GM21737 (cell line): ENCODE measurements around the gene SSTR3.
A peak's percentile ranks its signal among the peaks of the same experiment; 100 is the strongest.
"Not testable (repeated sequence)": the region's sequence is repeated elsewhere in the genome, so short reads cannot be mapped to it uniquely, and the experiment has no call there.

Experiments
- ATAC-seq: cut with Tn5 transposase; IDR thresholded peaks from one replicate; pipeline ENCODE4 v1.9.1; 2021; ENCODE audit warnings: mild to moderate bottlenecking, moderate library complexity; ENCODE audit not compliant: unreplicated experiment

Gene SSTR3

DNA sequence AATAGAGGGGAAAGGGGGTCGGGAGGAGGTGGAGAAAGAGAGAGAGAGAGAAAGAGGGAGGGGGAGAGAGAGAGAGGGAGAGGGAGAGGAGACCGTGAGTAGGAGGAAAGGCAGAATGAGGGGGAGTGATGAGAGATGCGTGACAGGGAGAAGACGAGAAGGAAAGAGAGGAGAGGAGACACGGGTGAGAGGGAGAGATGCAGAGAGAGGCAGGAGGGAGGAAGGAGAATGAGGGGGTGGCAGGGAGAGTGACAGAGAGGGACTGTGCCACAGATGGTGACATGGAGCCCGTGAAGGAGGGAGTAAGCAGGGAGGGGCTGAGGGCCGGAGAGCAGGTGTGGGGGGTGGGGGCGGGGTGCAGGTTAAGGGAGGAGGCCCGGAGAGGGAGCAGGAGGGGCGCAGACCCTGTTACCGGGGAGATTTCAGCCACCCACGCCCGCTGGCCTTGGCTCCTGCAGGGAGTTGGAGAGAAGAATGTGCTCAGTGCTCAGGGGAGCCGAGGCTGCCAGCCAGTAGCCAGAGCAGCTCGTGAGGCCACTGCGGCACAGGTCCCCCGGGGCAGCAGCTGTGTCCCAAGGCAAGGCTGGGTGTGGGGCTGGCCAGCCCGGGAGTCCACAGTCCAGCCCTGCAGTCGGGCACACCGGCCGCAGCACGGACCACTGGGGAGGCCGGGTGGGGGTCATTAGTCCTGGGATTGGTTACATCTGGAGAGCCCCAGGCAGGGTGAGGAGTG, at the start of gene SSTR3:
Gene SSTR3, minus strand, starts transcription at position 304 of the 733 bp plus-strand sequence. CDS start 4,674 bp downstream, outside the sequence.
- ATAC-seq: no peak

DNA sequence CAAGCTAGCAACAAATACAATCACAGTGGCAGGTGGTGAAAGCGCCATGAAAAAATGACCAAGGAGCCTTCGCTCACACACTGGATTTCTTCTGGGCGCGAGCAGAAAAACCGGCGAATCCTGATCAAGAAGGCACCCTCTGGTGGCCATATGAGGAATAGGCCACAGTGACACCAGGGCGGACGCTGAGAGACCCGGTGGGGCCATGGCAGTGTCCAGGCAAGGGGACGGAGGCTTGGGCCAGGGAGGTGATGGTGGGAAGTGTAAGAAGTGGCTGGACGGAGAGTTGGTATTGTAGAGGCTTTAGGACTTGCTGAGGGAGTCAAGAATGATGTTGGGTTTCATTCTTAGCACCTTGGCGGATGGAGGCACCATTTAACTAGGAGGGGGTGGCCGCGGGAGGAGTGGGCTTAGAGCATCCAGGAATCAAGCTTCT, 48.6 kb upstream of the SSTR3 start:
- ATAC-seq: no peak

DNA sequence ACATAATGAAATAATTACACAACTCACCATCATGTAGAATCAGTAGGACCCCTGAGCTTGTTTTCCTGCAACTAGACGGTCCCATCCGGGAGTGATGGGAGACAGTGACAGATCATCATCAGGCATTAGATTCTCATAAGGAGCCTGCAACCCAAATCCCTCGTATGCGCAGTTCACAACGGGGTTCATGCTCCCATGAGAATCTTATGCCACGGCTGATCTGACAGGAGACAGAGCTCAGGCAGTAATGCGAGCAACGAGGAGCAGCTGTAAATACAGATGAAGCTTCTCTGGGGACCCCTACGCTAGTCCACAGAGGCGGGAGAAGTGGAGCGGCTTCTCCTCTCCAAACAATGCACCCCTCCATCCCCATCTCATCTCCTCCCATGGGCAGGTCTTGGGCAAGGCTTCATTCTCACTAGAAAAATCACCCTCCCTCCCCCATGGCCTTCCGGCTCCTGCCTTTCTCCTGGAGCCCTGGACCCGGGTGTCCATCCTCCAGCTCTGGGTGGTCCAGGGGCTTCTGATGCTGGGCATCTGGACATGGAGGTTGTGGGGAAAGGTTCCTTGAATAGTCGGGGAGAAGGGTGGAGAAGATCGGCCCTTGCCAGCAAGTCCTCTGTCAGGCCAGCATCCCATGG, 48.0 kb upstream of the SSTR3 start:
- no peak for ATAC-seq

- ATAC-seq: no peak
Observed at GRCh38 chr22:37259540-37260029, 47.3 kb upstream of the SSTR3 start.

GRCh38 chr22:37258753-37259401, 46.6 kb upstream of the SSTR3 start:
- ATAC-seq: no peak

GRCh38 chr22:37258005-37258752, 45.9 kb upstream of the SSTR3 start:
- no peak for ATAC-seq

- ATAC-seq: no peak
Observed at GRCh38 chr22:37256075-37256726, 43.9 kb upstream of the SSTR3 start.

GRCh38 chr22:37255558-37256006, 43.3 kb upstream of the SSTR3 start:
- ATAC-seq: no peak

- ATAC-seq: no peak
Observed at GRCh38 chr22:37254867-37255233, 42.6 kb upstream of the SSTR3 start.

DNA sequence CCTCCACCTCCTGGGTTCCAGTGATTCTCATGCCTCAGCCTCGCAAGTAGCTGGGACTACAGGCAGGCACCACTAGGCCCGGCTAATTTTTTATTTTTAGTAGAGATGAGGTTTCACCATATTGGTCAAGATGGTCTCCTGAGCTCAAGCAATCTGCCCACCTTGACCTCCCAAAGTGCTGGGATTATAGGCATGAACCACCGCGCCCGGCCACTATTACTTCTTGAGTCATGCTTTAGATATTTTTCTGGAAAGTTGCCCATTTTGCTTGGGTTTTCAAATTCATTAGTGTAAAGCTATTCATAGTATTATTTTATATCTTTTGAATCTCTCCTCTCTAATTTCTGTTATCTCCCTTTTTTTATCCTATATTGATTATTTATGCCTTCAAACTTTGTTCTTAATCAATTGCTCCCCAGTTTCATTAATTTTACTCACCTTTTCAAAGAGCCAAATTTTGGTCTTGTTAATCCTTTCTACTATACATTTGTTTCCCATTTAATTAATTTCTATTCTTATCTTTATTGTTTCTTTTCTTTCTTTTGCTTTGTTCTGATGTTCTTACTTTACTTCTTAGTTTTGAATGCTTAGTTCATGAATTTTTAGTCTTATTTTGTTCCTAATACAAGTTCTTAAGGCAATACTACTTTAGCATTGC, 42.1 kb upstream of the SSTR3 start:
- ATAC-seq: no peak

DNA sequence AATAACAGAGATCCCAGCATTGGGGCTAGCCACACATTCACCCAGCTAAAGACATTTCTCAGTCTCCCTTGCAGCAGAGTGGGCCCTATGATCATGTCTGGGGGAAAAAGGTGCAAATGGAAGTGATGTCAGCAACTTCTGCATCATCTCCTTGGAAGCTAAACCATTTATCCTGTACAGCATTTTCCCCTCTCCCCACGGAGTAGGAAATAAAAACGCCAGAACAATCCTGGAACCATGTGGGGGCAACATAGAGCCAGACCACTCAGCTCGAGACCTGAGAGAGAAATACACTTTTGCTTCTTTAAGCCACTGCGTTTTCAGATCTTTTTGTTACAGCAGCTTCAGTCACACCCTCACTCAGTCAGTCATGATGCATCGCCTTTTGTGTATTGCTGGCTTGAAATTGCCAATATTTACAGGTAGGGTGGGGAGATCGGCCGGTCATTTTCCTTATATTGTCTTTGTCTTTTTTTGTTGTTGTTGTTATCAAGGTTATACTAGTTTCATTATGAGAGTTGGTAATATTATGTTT, 40.9 kb upstream of the SSTR3 start:
- ATAC-seq: no peak

DNA sequence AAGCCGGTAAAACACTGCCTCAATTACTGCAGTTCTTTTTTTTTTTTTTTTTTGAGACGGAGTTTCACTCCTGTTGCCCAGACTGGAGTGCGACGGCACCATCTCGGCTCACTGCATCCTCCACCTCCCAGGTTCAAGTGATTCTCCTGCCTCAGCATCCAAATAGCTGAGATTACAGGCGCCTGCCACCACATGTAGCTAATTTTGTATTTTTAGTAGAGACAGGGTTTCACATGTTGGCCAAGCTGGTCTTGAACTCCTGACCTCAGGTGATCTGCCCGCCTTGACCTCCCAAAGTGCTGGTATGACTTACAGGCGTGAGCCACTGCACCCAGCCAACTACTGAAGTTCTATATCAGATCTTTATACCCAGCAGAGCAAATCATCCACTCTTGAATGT, 39.6 kb upstream of the SSTR3 start:
- not testable (repeated sequence) for ATAC-seq

GRCh38 chr22:37249986-37250385, 37.7 kb upstream of the SSTR3 start:
- ATAC-seq: no peak

GRCh38 chr22:37248251-37248650, 36.0 kb upstream of the SSTR3 start:
- ATAC-seq: no peak

- ATAC-seq: no peak
Observed at GRCh38 chr22:37245740-37246139, 33.5 kb upstream of the SSTR3 start.

GRCh38 chr22:37244922-37245722, 32.8 kb upstream of the SSTR3 start:
- peak; percentile 36 for ATAC-seq

GRCh38 chr22:37244114-37244921, 32.0 kb upstream of the SSTR3 start, which contains the start of gene RAC2:
Gene RAC2, minus strand, starts transcription at chr22:37244269. Its CDS starts 121 bp downstream, at chr22:37244148.
- peak; percentile 44 for ATAC-seq
